Liver (tissue), 3 donors: ENCODE results near the gene RHBDD3.

ENCODE experiments used
- EGR1 ChIP-seq, 2 donors: IDR thresholded peaks; 2 replicates each; pipeline ENCODE4 v1.6.1; 2016 to 2018; ENCODE audit warnings: antibody characterized with exemption in 2 of 2, low read depth in 2 of 2
- GABPA ChIP-seq, 2 donors: IDR thresholded peaks in 1 of 2; conservative IDR thresholded peaks in 1 of 2; 2 replicates each; pipeline ENCODE4 v1.6.1; 2016; ENCODE audit warnings: antibody characterized with exemption in 2 of 2, mild to moderate bottlenecking in 1 of 2, moderate library complexity in 1 of 2
- HNF4G ChIP-seq: IDR thresholded peaks from 2 replicates; pipeline ENCODE4 v1.6.1; 2016; ENCODE audit warnings: antibody characterized with exemption
- TAF1 ChIP-seq: conservative IDR thresholded peaks from 2 replicates; pipeline ENCODE4 v1.6.1; 2016; ENCODE audit warnings: antibody characterized with exemption, mild to moderate bottlenecking
- TF ChIP-seq, protein P1 (sequence below): fragments of 150-350 bp; IDR thresholded peaks from 2 replicates; pipeline ENCODE4 v1.5.1; 2017; ENCODE audit warnings: improper control_type of control experiment, low read depth, low read length; ENCODE audit not compliant: missing input control
- TF ChIP-seq, protein P2 (sequence below): IDR thresholded peaks from 2 replicates; pipeline ENCODE4 v1.6.1; 2016; ENCODE audit warnings: antibody characterized with exemption
- donor health status: healthy.
- donor health status: healthy.

DNA sequence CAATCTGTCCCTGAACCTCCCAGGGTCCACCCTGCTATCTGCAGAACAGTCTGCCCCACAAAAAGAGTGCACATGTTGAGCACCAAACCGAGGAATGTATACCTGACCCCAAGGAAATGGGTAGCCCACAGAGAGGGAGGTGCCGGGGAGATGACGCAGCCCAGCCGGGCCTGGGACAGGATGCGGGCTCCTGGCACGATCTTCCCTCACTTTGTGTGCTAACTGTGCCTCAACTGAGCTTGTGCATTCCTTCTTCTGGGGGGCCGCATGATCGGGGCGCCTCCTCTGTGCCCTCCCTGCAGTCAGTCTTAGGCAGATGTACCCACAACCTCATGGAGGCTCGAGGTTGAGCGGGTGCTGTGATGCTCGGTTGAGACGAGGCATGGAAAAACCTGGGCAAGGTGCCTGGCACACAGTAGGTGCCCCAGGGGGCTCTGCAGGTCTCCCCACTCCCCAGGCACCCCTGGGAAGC lies 41.0 kb upstream of the RHBDD3 start:
- TF ChIP-seq GABPA (IDR thresholded peaks at IDR 0.05 in 1 of 2, conservative IDR thresholded peaks at IDR 0.05 in 1 of 2) (no peak), TAF1 (no peak), HNF4G (no peak), EGR1 (IDR thresholded peaks at IDR 0.05; ENCODE audit: low read depth in 2 of 2) (no peak)
- TF ChIP-seq, protein P1, sequence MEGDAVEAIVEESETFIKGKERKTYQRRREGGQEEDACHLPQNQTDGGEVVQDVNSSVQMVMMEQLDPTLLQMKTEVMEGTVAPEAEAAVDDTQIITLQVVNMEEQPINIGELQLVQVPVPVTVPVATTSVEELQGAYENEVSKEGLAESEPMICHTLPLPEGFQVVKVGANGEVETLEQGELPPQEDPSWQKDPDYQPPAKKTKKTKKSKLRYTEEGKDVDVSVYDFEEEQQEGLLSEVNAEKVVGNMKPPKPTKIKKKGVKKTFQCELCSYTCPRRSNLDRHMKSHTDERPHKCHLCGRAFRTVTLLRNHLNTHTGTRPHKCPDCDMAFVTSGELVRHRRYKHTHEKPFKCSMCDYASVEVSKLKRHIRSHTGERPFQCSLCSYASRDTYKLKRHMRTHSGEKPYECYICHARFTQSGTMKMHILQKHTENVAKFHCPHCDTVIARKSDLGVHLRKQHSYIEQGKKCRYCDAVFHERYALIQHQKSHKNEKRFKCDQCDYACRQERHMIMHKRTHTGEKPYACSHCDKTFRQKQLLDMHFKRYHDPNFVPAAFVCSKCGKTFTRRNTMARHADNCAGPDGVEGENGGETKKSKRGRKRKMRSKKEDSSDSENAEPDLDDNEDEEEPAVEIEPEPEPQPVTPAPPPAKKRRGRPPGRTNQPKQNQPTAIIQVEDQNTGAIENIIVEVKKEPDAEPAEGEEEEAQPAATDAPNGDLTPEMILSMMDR = no peak
- TF ChIP-seq, protein P2, sequence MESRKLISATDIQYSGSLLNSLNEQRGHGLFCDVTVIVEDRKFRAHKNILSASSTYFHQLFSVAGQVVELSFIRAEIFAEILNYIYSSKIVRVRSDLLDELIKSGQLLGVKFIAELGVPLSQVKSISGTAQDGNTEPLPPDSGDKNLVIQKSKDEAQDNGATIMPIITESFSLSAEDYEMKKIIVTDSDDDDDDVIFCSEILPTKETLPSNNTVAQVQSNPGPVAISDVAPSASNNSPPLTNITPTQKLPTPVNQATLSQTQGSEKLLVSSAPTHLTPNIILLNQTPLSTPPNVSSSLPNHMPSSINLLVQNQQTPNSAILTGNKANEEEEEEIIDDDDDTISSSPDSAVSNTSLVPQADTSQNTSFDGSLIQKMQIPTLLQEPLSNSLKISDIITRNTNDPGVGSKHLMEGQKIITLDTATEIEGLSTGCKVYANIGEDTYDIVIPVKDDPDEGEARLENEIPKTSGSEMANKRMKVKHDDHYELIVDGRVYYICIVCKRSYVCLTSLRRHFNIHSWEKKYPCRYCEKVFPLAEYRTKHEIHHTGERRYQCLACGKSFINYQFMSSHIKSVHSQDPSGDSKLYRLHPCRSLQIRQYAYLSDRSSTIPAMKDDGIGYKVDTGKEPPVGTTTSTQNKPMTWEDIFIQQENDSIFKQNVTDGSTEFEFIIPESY = no peak
